Cardiac fibroblast (primary cell): ENCODE data around the gene NFATC1.

ENCODE experiments used
- DNase-seq, 2 donors: peaks; one replicate each; pipeline versions ENCODE4 v3.0.0 to v3.0.0-alpha.2; 2010; ENCODE audit warnings: low read depth in 2 of 2
- H3K4me3 ChIP-seq, 2 donors: replicated peaks in 1 of 2; 1 replicate in 1 of 2; 2 replicates in 1 of 2; pipeline ENCODE4 v1.5.1; 2011; ENCODE audit warnings: low read depth in 2 of 2, low read length in 2 of 2, mild to moderate bottlenecking in 2 of 2, moderate library complexity in 1 of 2
- TF ChIP-seq, protein P1 (sequence below): IDR thresholded peaks from one replicate; pipeline ENCODE4 v1.5.1; 2011; ENCODE audit warnings: low read depth, mild to moderate bottlenecking, low read length, inconsistent platforms

Gene NFATC1

DNA sequence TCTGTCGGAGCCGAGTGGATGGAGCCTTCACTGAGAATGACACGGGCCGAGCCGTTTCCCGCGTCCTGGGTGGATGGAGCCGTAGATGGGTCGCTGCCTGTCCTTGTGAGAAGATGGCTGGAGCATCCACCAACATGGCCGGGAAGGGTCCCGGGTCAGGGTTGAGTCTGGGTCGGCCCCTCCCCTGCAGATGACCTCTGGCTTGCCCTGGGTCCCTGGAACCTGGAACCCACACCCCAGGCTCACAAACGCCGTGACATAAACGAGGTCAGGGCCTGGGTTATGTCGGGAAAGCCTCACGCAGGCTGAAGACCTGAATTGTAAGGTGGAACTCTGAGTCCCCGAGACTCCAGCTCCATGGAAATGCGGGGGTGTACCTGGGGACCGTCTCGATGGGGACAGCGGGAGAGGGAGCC lies 94.9 kb downstream of the NFATC1 start:
- H3K4me3 ChIP-seq: no peak overlapping the region
- DNase-seq: no peak
- TF ChIP-seq, protein P1, sequence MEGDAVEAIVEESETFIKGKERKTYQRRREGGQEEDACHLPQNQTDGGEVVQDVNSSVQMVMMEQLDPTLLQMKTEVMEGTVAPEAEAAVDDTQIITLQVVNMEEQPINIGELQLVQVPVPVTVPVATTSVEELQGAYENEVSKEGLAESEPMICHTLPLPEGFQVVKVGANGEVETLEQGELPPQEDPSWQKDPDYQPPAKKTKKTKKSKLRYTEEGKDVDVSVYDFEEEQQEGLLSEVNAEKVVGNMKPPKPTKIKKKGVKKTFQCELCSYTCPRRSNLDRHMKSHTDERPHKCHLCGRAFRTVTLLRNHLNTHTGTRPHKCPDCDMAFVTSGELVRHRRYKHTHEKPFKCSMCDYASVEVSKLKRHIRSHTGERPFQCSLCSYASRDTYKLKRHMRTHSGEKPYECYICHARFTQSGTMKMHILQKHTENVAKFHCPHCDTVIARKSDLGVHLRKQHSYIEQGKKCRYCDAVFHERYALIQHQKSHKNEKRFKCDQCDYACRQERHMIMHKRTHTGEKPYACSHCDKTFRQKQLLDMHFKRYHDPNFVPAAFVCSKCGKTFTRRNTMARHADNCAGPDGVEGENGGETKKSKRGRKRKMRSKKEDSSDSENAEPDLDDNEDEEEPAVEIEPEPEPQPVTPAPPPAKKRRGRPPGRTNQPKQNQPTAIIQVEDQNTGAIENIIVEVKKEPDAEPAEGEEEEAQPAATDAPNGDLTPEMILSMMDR: no peak

DNA sequence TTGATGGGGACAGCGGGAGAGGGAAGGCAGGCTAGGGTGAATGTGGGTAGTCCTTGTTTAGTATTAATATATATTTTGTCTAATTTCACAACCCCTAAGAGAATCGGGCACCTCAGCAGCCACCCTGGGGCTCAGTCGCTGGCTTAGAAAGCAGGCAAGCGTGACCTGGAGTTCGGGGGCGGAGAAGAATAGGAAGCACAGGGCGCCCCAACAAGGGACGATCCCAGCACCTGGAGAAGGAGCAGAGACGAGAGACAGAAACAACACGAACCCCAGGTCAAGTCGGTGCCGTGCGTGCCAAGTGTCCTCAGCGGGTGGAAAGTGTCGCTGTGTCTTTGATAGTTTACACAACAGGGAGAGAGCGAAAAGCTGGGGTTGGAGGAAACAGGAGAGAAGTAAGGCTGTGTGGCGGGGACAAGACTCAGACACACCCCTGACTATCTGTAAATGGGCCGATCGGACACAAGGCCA lies 95.4 kb downstream of the NFATC1 start:
- TF ChIP-seq, protein P1: no peak
- no peak overlapping the region for H3K4me3 ChIP-seq
- DNase-seq: no peak

DNA sequence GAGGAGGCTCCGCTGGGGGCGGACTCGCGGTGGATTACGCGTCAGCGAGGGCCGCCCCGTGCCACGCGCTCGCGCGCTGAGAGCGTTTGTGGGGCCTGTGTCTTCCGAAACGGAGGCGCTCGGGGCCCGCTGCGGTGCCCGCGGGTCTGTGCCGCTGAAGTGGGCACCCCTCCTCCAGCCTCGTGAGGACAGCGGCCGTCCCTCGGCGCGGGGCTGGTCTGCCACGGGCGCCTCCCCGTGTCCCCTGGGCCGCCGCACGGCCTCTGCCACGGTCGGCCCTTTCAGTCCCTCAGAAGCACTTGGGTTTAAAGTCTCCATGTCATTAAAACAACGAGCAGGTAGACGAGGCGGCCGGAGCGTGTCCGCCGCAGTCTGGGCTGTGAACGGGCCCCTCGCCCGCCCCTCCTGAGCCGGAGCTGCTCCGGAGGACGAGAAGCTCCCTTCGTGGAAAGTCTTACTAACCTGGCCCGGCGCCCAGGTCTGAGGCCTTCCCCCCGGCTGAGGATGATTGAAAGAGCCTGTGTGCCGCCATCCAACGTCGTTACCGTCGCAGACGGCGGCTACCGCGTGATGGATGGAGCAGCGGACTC lies 97.6 kb downstream of the NFATC1 start:
- DNase-seq: no peak
- H3K4me3 ChIP-seq: no peak overlapping the region
- TF ChIP-seq, protein P1: no peak

DNA sequence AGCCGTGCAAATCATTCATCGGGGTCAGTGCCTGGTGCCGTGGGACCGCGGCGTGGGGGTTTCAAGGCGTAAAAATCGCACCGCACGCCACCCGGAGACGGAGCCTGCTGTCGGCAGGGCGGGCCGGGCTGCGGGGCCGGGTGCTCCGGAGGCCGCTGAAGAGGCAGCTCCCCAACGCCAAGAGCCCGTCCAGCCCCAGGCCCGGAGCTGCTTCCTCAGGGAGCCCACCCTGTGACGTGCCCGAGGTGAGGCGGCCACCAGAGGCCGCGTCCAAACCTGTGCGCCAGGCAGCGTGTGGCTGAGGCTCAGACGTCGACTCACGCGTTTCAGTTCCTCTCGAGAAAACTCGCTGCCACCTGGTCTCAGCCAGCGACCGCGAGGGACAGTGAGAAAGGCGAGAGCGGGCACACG lies 98.1 kb downstream of the NFATC1 start:
- TF ChIP-seq, protein P1: no peak
- no peak overlapping the region for H3K4me3 ChIP-seq
- no peak for DNase-seq

DNA sequence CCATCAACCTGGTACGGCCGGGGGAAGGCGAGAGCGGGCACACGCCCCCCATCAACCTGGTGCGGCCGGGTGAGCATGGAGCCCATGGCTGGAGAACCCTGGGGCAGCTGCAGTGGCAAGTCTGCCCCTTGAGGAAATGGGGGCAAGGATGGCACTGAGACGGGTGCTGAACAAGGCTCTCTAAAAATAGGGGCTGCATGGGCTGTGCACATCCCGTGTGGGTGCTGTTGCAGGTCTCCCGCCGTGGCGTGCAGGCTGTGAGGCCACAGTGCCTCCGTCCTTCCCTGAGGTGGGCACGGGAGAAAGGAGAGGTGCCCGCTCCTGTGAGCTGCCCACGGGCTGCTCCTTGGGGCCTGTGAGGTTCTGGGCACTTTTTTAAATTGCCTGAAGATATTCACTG lies 99.2 kb downstream of the NFATC1 start:
- TF ChIP-seq, protein P1: no peak
- no peak overlapping the region for H3K4me3 ChIP-seq
- DNase-seq: no peak

DNA sequence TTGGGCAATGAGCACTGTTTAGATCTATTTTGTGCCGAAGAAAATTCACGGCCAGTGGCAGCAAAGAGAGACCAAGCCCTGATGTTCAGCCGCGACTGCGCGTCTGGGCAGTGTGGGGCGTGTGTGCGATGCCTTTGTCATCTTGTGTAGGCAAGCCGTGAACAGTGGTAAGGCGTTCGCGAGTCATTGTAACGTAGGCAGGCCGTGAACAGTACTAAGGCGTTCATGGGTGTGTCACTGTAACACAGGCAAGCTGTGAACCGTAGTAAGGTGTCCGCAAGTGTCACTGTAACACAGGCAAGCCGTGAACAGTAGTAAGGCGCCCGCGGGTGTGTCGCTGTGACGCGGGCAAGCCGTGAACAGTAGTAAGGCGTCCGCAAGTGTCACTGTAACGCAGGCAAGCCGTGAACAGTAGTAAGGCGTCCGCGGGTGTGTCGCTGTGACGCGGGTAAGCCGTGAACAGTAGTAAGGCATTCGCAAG lies 99.9 kb downstream of the NFATC1 start:
- TF ChIP-seq, protein P1: no peak
- no peak for DNase-seq
- no peak overlapping the region for H3K4me3 ChIP-seq
